ENCODE results near the gene ERO1B. TPM values are rescaled to one million over a fixed set of nuclear protein-coding genes. Genes with fewer than 3 reads are reported as not detected.
A peak's percentile ranks its signal among the peaks of the same experiment; 100 is the strongest.

The ERO1B gene
- total and polyA plus RNA-seq, 8 donors: 84.5 to 225 (median 100) TPM

DNA sequence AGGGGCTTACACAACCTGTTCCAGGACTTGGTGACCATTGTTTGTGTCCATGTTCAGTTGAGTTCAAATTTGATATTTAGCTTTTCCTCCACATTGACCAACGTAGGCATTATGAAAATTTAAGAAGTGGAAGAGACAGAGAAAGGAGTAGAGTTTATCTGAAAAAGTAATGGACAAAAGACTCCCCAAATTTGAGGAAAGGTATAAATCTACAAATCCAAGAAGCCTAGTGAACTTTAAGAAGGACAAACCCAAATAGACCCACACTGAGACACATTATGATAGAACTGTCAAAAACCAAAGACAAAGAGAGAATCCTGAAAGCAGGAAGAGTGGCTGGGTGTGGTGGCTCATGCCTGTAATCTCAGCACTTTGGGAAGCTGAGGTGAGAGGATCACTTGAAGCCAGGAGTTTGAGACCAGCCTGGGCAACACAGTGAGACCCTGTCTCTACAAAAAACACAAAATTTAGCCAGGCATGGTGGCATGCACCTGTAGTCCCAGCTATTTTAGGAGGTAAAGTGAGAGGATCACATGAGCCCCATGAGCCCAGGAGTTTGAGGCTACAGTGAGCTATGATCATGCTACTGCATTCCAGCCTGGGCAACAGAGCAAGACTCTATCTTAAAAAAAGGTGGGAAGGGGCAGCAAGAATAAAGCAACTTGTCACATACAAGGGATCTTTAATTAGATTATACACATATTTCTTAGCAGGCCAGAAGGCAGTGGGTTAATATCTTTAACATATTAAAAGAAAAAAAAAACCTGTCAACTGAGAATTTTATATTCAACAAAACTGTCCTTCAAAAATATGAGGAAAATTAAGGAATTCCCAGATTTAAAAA, 41.0 kb upstream of the ERO1B start:
- FAIRE-seq: no peak

DNA sequence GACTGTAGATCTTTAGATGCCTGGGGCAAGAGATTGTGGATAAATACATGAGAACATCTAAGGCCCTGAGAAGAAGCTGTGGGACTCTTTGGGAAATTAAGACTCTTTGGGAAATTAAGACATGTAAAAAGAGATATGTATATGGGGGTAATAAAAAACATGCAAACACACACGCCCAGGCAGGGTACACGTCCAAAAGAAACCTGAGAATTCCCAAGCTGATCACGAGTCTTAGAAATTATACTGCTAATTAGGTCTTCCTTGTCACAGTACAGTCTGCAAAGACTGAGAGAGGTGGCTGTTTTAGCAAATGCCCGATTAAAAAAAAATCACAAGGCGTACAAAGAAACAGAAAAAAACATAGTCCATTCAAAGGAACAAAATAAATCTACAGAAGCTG, 39.3 kb upstream of the ERO1B start:
- Histone ChIP-seq H3K4me3 (no peak overlapping the region), H3K9me3 (no peaks in the 10 kb centered on the region), H3K27ac (peak overlapping the region in 1 of 4 donors; percentile 2), H3K36me3 (no peaks in the 10 kb centered on the region), H3K27me3 (no peaks in the 10 kb centered on the region), H3K4me1 (peaks cover 0 to 8% (median 6%) of the 10 kb centered on the region in 3 donors)
- TF ChIP-seq, protein P1, sequence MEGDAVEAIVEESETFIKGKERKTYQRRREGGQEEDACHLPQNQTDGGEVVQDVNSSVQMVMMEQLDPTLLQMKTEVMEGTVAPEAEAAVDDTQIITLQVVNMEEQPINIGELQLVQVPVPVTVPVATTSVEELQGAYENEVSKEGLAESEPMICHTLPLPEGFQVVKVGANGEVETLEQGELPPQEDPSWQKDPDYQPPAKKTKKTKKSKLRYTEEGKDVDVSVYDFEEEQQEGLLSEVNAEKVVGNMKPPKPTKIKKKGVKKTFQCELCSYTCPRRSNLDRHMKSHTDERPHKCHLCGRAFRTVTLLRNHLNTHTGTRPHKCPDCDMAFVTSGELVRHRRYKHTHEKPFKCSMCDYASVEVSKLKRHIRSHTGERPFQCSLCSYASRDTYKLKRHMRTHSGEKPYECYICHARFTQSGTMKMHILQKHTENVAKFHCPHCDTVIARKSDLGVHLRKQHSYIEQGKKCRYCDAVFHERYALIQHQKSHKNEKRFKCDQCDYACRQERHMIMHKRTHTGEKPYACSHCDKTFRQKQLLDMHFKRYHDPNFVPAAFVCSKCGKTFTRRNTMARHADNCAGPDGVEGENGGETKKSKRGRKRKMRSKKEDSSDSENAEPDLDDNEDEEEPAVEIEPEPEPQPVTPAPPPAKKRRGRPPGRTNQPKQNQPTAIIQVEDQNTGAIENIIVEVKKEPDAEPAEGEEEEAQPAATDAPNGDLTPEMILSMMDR (IDR thresholded peaks at IDR 0.05): no peak
- DNase-seq (no peak), ATAC-seq (peak in 2 of 4 donors; percentile 11 to 18), FAIRE-seq (no peak)
- intact Hi-C loops (cut with DNase I): no loop called here
- WGBS, 2 donors: 63 to 69% methylated on average over 5 of the region's 5 CpGs

More for the DNA sequence above, 41.0 kb upstream of the ERO1B start:
- TF ChIP-seq, protein P1 (IDR thresholded peaks at IDR 0.05): no peak
- H3K27ac ChIP-seq: no peak overlapping the region
- intact Hi-C loops (cut with DNase I): no loop called here
- ATAC-seq (no peak), DNase-seq (no peak)
- WGBS, 2 donors: 0 to 41% methylated on average over 1 of the region's 1 CpG
- H3K4me3 ChIP-seq: no peak overlapping the region
- peaks cover 0 to 17% (median 6%) of the 10 kb centered on the region in 3 donors for H3K4me1 ChIP-seq
- no peaks in the 10 kb centered on the region for H3K9me3 ChIP-seq
- H3K36me3 ChIP-seq: no peaks in the 10 kb centered on the region
- H3K27me3 ChIP-seq: no peaks in the 10 kb centered on the region

DNA sequence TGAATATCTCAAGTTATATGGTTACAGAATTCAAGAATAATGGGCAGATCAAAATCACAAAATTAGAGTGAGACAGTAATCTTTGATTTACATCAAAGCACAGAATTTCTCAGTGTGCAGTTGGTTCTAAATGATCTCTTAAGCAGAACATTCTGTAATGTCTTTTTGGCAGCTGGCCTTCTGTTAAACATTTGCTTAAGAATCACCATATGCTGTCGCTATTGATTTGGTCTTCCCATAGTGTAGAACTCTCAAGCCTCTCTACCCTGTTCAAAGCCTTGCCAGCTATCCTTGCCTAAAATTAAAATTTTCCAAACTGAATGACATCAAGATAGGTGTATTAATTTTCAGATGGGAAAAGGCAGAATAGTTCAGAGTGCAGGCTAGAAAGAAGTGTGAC, 38.9 kb upstream of the ERO1B start:
- ATAC-seq: peak; percentile 69 to 89 (median 80)
- WGBS, 2 donors: 17 to 21% methylated on average over 1 of the region's 1 CpG
- intact Hi-C loops (cut with DNase I): no loop called here
- DNase-seq: no peak
- Histone ChIP-seq H3K27me3 (no peaks in the 10 kb centered on the region), H3K4me3 (no peak overlapping the region), H3K27ac (peak overlapping the region in 1 of 4 donors; percentile 2), H3K4me1 (peaks cover 0 to 8% (median 6%) of the 10 kb centered on the region in 3 donors), H3K9me3 (no peaks in the 10 kb centered on the region), H3K36me3 (no peaks in the 10 kb centered on the region)
- FAIRE-seq: no peak
- TF ChIP-seq, protein P1 (IDR thresholded peaks at IDR 0.05): no peak

DNA sequence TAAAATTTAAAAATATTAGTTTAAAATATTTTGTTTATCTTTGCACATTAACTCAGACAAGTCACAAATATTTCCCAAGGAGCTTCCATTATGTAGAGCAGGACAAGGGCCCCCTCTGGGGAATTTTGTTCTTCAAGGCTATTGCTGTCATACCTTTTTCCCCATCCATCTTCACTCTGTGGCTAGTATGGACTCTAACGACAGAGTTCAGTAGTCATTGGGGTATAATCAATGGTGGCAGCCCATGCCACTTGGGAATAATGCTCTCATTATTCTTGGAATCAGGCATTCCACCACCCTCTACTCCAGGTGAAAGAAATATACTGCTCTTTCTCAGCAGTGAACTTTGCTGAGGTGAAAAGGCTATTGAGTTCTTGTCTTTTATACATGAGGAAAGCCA, 38.5 kb upstream of the ERO1B start:
- no peak for FAIRE-seq
- H3K27ac ChIP-seq: no peak overlapping the region
- no peaks in the 10 kb centered on the region for H3K36me3 ChIP-seq
- intact Hi-C loops (cut with DNase I): no loop called here
- H3K4me3 ChIP-seq: no peak overlapping the region
- TF ChIP-seq, protein P1 (IDR thresholded peaks at IDR 0.05): no peak
- H3K9me3 ChIP-seq: no peaks in the 10 kb centered on the region
- ATAC-seq: peak in 2 of 4 donors; percentile 10 to 11
- no peaks in the 10 kb centered on the region for H3K27me3 ChIP-seq
- 11 to 63% methylated on average over 1 of the region's 1 CpG for WGBS, 2 donors
- H3K4me1 ChIP-seq: peaks cover 0 to 8% (median 6%) of the 10 kb centered on the region in 3 donors
- DNase-seq: no peak

DNA sequence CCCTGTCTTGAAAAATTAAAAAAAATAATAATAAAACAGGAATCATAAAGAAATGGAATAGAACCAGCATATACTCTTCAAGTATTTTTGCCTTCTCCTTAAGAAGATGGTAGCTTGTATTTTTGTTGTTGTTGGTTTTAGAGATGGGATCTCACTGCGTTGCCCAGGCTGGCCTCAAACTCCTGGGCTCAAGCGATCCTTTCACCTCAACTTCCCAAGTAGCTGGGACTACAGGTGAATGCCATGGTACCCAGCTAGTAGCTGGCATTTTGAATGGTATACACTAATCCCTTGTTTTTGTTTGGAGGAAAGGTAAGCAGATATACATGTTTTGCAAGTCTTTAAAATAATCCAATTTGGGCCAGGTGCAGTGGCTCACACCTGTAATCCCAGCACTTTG, 34.7 kb upstream of the ERO1B start:
- no peak for ATAC-seq
- intact Hi-C loops (cut with DNase I): no loop called here
- 91 to 97% methylated on average over 2 of the region's 2 CpGs for WGBS, 2 donors

More for the DNA sequence above, 34.7 kb upstream of the ERO1B start:
- FAIRE-seq (no peak), DNase-seq (no peak)
- TF ChIP-seq, protein P1 (IDR thresholded peaks at IDR 0.05): no peak
- Histone ChIP-seq H3K27ac (no peak overlapping the region), H3K4me1 (peaks cover 0 to 8% (median 5%) of the 10 kb centered on the region in 3 donors), H3K4me3 (no peak overlapping the region), H3K36me3 (no peaks in the 10 kb centered on the region), H3K9me3 (no peaks in the 10 kb centered on the region), H3K27me3 (no peaks in the 10 kb centered on the region)

Measured in pancreas (tissue), 10 donors.